Thoracic aorta (tissue), 2 donors: ENCODE results near the gene SANBR. TPM values are rescaled to one million over a fixed set of nuclear protein-coding genes. Genes with fewer than 3 reads are reported as not detected.
A peak's percentile ranks its signal among the peaks of the same experiment; 100 is the strongest.

ENCODE experiments used
- ATAC-seq: fragments of 150-250 bp; one replicate; pipeline ENCODE4 v1.8.0; 2017; ENCODE audit warnings: low read depth; ENCODE audit not compliant: insufficient number of reproducible peaks, low FRiP score
- DNase-seq: peaks from one replicate; pipeline ENCODE4 v3.0.0-alpha.2; 2020; ENCODE audit warnings: low spot score
- H3K27ac ChIP-seq, 2 donors: fragments of 200-600 bp; sonication (generic); 1 replicate in 1 of 2; 2 replicates in 1 of 2; pipeline ENCODE4 v1.5.1; 2016; ENCODE audit warnings: mild to moderate bottlenecking in 2 of 2, moderate library complexity in 2 of 2
- H3K27me3 ChIP-seq: fragments of 200-600 bp; sonication (generic); replicated peaks from 2 replicates; pipeline ENCODE4 v1.6.0; 2016; ENCODE audit warnings: mild to moderate bottlenecking; ENCODE audit not compliant: insufficient read depth
- H3K36me3 ChIP-seq: fragments of 200-600 bp; sonication (generic); one replicate; pipeline ENCODE4 v1.5.1; 2016
- H3K4me1 ChIP-seq, 2 donors: fragments of 200-600 bp; sonication (generic); 1 replicate in 1 of 2; 2 replicates in 1 of 2; pipeline versions ENCODE4 v1.5.1 to v1.6.0; 2016; ENCODE audit warnings: low read depth in 2 of 2, mild to moderate bottlenecking in 1 of 2; ENCODE audit not compliant: control insufficient read depth in 1 of 2
- H3K4me3 ChIP-seq: fragments of 200-600 bp; sonication (generic); 2 replicates; pipeline ENCODE4 v1.5.1; 2016; ENCODE audit warnings: mild to moderate bottlenecking
- H3K9me3 ChIP-seq: fragments of 200-600 bp; sonication (generic); 2 replicates; pipeline ENCODE4 v1.5.1; 2016
- CTCF ChIP-seq: fragments of 200-600 bp; sonication (generic); IDR thresholded peaks from one replicate; pipeline ENCODE4 v1.5.1; 2019; ENCODE audit warnings: antibody characterized with exemption
- total RNA-seq, 2 donors: library from RNA; depleted of rRNA; stranded (reverse); fragments of >200 nt; gene quantifications; one replicate each; pipeline versions ENCODE4 v1.1.0 to v1.2.3, GENCODE V29; 2016

Gene SANBR
- total RNA-seq: 10 to 100 TPM in 1 of 2 donors, 1 to 10 TPM in 1; 5.1 to 14.2 TPM

DNA sequence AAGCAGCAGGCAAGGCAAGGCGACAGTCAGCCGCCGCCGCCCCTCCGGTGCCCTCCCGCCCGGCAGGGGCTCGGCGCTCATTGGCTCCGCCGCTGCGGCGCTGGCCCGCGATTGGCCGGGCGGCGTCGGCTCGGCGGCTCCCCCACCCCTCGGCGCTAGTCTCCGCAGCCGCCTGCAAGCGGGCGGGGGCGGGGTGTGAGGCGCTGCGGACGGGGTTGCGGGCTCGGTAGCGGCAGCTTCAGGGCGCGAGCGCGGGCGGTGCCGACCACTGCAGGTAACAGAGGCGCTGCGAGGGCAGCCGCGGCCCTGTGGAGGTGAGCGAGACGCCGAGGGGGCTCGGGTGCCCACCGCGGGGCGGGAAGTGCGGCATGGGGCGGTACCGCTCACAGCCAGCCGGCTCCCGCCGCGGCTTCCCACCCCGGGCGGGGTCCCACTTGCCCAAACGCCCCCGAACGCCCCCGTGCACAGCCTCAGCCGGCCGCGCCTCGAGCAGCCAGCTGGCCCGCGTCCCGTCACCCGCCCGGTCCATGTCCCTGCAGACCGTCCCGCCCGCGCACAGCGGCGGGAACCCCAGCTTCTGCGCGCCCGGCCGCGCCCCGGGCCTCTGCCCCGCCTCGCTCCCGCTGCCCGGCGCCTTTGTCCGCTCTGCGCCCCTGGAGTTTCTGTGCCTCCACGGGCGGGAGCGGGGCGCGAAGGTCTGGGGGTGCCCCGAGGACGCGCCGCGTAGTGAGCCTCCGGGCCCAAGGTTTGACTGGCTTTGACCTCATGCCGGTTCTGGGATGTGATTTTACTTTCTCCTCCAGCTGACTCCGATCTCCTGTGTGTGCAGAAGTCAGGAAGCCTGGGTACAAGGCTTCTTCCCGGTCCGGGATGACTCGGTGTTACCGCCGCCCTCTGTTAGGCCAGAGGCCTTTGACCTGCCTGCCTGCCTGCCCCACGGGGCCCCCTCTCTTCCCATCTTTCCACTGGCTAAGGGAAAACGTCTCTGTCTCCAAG, at the start of gene SANBR:
TSS of gene SANBR (plus strand) at position 158 of the 996 bp plus-strand sequence. CDS start 4,480 bp downstream, outside the sequence.
- DNase-seq: peak; percentile 25

DNA sequence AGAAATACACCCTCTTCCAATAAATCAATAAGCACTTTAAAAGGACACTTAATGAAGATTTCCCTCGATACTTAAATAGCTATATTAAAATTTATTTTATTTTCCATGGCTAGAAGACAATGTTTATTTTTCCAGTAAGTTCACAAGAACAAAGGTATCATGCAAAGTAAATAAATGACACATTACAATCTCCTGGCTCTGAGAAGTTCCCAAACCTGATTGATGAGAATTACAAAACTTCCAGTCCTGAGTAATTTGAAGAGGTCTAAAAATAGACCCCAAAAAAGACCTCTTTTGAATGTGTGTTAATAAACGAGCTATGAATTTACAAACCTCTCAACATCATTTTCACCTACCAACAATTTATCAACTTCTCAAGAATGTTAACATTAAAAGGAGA, 49.7 kb upstream of the SANBR start:
- peaks cover 23 to 32% of the 10 kb centered on the region in 2 donors for H3K4me1 ChIP-seq
- no peak for DNase-seq
- no peak overlapping the region for H3K27ac ChIP-seq
- ATAC-seq: no peak
- H3K27me3 ChIP-seq: no peaks in the 10 kb centered on the region
- no peaks in the 10 kb centered on the region for H3K36me3 ChIP-seq
- TF ChIP-seq CTCF: no peak
- H3K4me3 ChIP-seq: peak overlapping the region; percentile 86
- H3K9me3 ChIP-seq: no peaks in the 10 kb centered on the region

More for the DNA sequence above, at the start of gene SANBR:
- H3K27me3 ChIP-seq: no peaks in the 10 kb centered on the region
- peaks cover 6% of the 10 kb centered on the region for H3K36me3 ChIP-seq
- peak within 1 kb of the TSS; percentile 80 for H3K4me3 ChIP-seq
- peak; percentile 68 for ATAC-seq
- no peaks in the 10 kb centered on the region for H3K9me3 ChIP-seq
- H3K27ac ChIP-seq: peak within 1 kb of the TSS in 1 of 2 donors; percentile 31
- H3K4me1 ChIP-seq: peaks cover 5 to 12% of the 10 kb centered on the region in 2 donors
- TF ChIP-seq CTCF: no peak

DNA sequence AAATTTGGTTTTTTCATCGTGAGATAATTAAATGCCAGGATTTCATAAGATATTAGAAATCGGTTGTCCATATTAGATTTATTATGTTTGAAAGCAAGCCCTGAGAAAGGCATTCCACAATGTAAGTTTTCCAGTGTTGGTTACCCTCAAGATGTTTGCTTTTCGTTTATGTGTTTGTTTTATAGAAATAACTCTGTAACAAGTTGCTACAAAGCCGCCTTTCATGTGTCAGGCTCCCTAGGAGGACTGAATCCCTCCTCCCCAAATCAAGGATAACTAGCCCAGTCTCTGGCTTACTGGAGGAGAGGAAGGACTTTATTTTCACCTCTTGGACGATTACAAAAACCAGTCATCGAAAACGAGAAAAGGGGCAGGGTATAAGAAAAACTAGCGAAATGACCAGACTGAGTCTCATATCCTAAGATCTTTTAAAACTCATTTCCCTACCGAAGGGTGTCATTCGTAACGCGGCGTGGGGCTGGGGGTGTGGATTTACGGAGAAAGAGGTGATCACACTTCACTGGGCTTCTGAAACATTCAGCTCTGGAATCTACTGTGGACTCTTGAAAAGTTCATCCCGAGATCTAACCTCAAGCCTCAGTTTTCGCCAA, 49.2 kb upstream of the SANBR start:
- Histone ChIP-seq H3K27me3 (no peaks in the 10 kb centered on the region), H3K36me3 (peaks cover 3% of the 10 kb centered on the region), H3K9me3 (no peaks in the 10 kb centered on the region), H3K4me3 (peak overlapping the region; percentile 86), H3K27ac (peak overlapping the region; percentile 79 to 84), H3K4me1 (peaks cover 23 to 35% of the 10 kb centered on the region in 2 donors)
- DNase-seq: no peak
- ATAC-seq: no peak
- TF ChIP-seq CTCF: no peak

DNA sequence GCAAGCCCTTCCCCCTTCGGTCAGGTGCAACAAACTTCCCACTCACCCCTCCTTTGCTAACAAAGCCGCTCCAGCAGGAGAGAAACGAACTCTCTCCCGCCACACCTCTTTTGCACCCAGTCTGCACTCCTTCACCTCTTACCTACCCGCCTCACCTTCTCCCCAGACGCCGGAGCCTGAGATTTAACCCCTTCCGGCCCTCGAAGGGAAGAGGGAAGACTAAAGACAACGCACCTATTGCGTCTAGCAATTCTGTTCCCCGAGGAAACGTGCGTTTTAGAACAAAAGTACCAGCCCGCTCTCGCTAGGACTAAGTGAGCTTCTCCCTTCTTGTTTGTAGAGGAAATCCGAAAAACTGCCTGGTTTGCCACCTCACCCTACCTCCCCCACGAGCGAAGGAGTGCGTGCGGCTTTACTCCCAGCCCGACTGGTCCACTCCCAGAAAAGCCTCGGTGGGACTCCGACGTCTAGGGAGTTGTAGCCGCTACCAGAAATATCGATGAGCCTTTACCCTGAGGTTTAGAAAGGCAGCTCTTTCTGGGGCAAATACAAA, 48.6 kb upstream of the SANBR start:
- peak overlapping the region; percentile 86 for H3K4me3 ChIP-seq
- peaks cover 9% of the 10 kb centered on the region for H3K36me3 ChIP-seq
- DNase-seq (peak; percentile 14), ATAC-seq (peak; percentile 75)
- no peaks in the 10 kb centered on the region for H3K27me3 ChIP-seq
- no peaks in the 10 kb centered on the region for H3K9me3 ChIP-seq
- peak overlapping the region; percentile 79 to 84 for H3K27ac ChIP-seq
- peaks cover 23 to 33% of the 10 kb centered on the region in 2 donors for H3K4me1 ChIP-seq
- no peak for TF ChIP-seq CTCF
